Measurements from ENCODE around the gene CLEC1B. TPM values are rescaled to one million over a fixed set of nuclear protein-coding genes. Genes with fewer than 3 reads are reported as not detected.

The CLEC1B gene
- total and polyA plus RNA-seq, 10 of the 15 experiments (the other 5 are each of a cell fraction or from before 2014, with no cell fraction given) = not detected

GRCh38 chr12:9961106-9961505 lies 37.8 kb downstream of the CLEC1B start:
- Histone ChIP-seq H3K4me1 (ENCODE audit: control insufficient read depth, insufficient read depth, low read length) (peaks cover 6% of the 10 kb centered on the region; the same call in 1 of the 2 replicates), H3K79me2 (ENCODE audit: control insufficient read depth, insufficient read depth, low read length) (no peaks in the 10 kb centered on the region), H3K9me3 (replicated peaks; ENCODE audit: control insufficient read depth, insufficient read depth, low read length) (no peaks in the 10 kb centered on the region), H2AFZ (ENCODE audit: control insufficient read depth, low read depth, low read length) (no peak overlapping the region), H3K36me3 (ENCODE audit: control insufficient read depth in 2 of 2, insufficient read depth in 2 of 2, low read length in 1 of 2) (no peaks in the 10 kb centered on the region), H4K20me1 (ENCODE audit: control insufficient read depth, insufficient read depth) (no peaks in the 10 kb centered on the region), H3K27me3 (replicated peaks in 1 of 2; ENCODE audit: control insufficient read depth in 2 of 2, insufficient read depth in 2 of 2, low read length in 1 of 2) (no peaks in the 10 kb centered on the region), H3K4me2 (ENCODE audit: control insufficient read depth, insufficient read depth) (no peak overlapping the region), H3K4me3 (no peak overlapping the region), H3K9ac (ENCODE audit: control insufficient read depth, insufficient read depth, low read length) (no peak overlapping the region), H3K27ac (ENCODE audit: control insufficient read depth, insufficient read depth) (no peak overlapping the region)
- intact Hi-C loops (cut with micrococcal nuclease; ENCODE audit: unreplicated experiment) (no loop called here), in situ Hi-C loops (cut with MboI) (no loop called here)
- TF ChIP-seq RUNX3 (IDR thresholded peaks at IDR 0.05; ENCODE audit: low read length) (no peak), BACH1 (IDR thresholded peaks at IDR 0.05; ENCODE audit: borderline replicate concordance) (no peak), PAX5 (IDR thresholded peaks at IDR 0.05; ENCODE audit: borderline replicate concordance, low read depth, low read length) (no peak), RELA (IDR thresholded peaks at IDR 0.05; ENCODE audit: borderline replicate concordance, partially characterized antibody) (no peak), ZBTB33 (IDR thresholded peaks at IDR 0.05) (no peak), SMARCA5 (IDR thresholded peaks at IDR 0.05) (no peak), BCLAF1 (IDR thresholded peaks at IDR 0.05) (no peak), PRDM15 (CRISPR knock-in tag; IDR thresholded peaks at IDR 0.05) (no peak), CUX1 (IDR thresholded peaks at IDR 0.05; ENCODE audit: insufficient replicate concordance, low read depth, low read length) (no peak)
- FAIRE-seq (no peak), ATAC-seq (no peak), DNase-seq (ENCODE audit: low read depth, low spot score) (no peak)
- no TSS peak for BruUV-seq (replicated peaks)
- RAD21 ChIA-PET (ENCODE audit: unreplicated experiment) = no interaction called here
- SMC1A ChIA-PET (ENCODE audit: uncharacterized antibody, unreplicated experiment) = no interaction called here
- WGBS (ENCODE audit: insufficient coverage, insufficient replicate concordance, low lambda C conversion rate, missing lambda C conversion rate) = 93% methylated on average over 3 of the region's 3 CpGs
- CTCF ChIA-PET = no interaction called here
- POLR2A ChIA-PET = interaction anchor here (0.9 kb wide), 1 partner anchor 11 kb away, joined by 3 read pairs; no protein-coding TSS in a partner anchor
